ENCODE data around the gene MTX3.

The MTX3 gene

DNA sequence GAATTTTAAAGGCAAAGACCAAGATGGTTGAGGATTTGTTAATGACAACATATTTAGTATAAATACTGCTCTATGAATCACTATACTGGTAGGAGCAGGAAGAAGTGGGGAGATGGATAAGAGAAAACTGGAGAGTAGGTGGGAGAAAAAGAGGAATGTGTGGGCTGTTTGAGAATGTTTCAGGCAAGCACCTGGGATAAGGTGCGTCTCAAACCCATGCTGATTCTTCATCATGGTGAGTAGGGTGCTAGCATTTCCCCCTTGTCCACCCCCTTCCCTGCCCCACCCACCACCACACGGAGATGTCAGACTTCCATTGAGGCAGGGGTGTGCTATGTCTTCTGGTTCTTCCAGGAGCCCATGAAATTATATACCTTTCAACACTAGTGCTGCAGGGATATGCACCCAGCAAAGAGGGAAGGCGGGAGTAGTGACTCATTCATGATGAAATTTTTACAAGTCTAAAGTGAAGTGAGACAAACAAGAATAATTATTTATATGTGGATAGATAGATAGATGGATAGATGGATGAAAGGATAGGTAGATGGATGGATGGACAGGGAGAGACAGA lies 54.3 kb downstream of the MTX3 start:
- in situ Hi-C loops (cut with MboI; ENCODE audit: low sequenced_read_pairs), result no loop called here

GRCh38 chr5:79936002-79936645 lies 54.9 kb downstream of the MTX3 start:
- in situ Hi-C loops (cut with MboI; ENCODE audit: low sequenced_read_pairs), result no loop called here

- in situ Hi-C loops (cut with MboI; ENCODE audit: low sequenced_read_pairs), result no loop called here
Observed at GRCh38 chr5:79934681-79935080, 56.4 kb downstream of the MTX3 start.

GRCh38 chr5:79932510-79933504 lies 58.3 kb downstream of the MTX3 start:
- in situ Hi-C loops (cut with MboI; ENCODE audit: low sequenced_read_pairs), result no loop called here

DNA sequence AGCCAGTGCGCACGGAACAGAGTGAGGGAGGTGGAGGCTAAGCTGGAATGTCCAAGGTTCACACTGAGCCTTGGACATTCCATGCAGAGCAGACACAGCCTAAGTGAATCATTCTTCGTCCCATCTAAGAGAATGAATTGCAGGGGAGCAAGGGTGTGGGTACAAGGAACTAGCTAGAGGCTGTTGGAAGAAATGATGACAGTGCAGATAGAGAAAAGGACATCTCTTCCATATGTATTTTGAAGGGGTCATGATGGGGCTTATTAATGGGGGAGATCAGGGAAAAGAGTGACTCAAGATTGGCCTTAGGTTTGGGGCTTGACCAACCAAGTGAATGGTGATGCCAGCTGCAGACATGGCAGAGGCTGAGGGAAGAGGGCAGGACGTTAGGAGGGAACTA lies 59.2 kb downstream of the MTX3 start:
- in situ Hi-C loops (cut with MboI; ENCODE audit: low sequenced_read_pairs), result no loop called here

GRCh38 chr5:79931409-79931808 lies 59.7 kb downstream of the MTX3 start:
- in situ Hi-C loops (cut with MboI; ENCODE audit: low sequenced_read_pairs), result no loop called here

GRCh38 chr5:79929095-79929494 lies 62.0 kb downstream of the MTX3 start:
- in situ Hi-C loops (cut with MboI; ENCODE audit: low sequenced_read_pairs), result no loop called here

Measured in HL-60/S4 treated with phorbol 12-myristate 13-acetate at 8.2 ng/mL for 4 days and 3 days (cell line).